HG03457 (cell line): ENCODE measurements around the gene OR1J1.

Experiments used
- ATAC-seq: cut with Tn5 transposase; IDR thresholded peaks from one replicate; pipeline ENCODE4 v1.9.1; 2021; ENCODE audit warnings: moderate number of reproducible peaks; ENCODE audit not compliant: unreplicated experiment

The OR1J1 gene, protein sequence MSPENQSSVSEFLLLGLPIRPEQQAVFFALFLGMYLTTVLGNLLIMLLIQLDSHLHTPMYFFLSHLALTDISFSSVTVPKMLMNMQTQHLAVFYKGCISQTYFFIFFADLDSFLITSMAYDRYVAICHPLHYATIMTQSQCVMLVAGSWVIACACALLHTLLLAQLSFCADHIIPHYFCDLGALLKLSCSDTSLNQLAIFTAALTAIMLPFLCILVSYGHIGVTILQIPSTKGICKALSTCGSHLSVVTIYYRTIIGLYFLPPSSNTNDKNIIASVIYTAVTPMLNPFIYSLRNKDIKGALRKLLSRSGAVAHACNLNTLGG

GRCh38 chr9:122477826-122478225, at the start of gene OR1J1:
OR1J1 (minus strand) TSS chr9:122477926; CDS start chr9:122477926, 0 bp downstream.
- no peak for ATAC-seq

GRCh38 chr9:122527193-122527592, 49.5 kb upstream of the OR1J1 start, which contains the start of gene OR1N1:
OR1N1 (minus strand) TSS chr9:122527293; CDS start chr9:122527293, 0 bp downstream.
- ATAC-seq = no peak

DNA sequence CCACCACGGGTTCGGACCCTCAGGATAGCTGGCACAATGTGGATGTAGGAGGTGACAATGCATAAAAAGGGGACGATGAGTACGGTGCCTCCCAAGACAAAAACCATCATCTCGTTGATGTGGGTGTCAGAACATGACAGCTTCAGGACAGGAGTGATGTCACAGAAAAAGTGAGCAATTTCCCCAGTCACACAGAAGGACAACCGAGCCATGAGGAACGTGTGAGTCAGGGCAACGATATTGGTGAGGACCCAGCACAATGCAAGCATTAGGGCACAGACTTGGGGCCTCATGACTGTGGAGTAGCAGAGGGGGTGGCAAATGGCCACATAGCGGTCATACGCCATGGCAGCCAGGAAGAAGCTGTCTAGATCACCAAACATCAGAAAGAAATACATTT, 48.9 kb upstream of the OR1J1 start:
- ATAC-seq = no peak

GRCh38 chr9:122519376-122519775, 41.6 kb upstream of the OR1J1 start:
- no peak for ATAC-seq

- no peak for ATAC-seq
Observed at GRCh38 chr9:122518841-122519240, 41.1 kb upstream of the OR1J1 start, which contains the start of gene OR1J4. OR1J4 (plus strand) TSS chr9:122519141; CDS start chr9:122519141, 0 bp downstream.

GRCh38 chr9:122518226-122518625, 40.5 kb upstream of the OR1J1 start:
- no peak for ATAC-seq

DNA sequence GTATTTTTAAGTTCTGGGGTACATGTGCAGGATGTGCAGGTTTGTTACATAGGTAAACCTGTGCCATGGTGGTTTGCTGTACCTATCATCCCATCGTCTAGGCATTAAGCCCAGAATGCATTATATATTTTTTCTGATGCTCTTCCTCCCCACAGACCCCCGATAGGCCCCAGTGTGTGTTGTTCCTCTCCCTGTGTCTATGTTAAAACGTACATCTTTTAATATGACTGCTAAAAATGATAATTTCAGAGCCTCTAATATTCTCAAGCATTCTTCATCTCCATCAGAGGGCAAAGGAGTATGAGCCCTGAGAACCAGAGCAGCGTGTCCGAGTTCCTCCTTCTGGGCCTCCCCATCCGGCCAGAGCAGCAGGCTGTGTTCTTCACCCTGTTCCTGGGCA, 32.8 kb upstream of the OR1J1 start, which contains the start of gene OR1J2:
TSS of gene OR1J2 (plus strand) at position 301 of the 400 bp plus-strand sequence. CDS start at position 301, 0 bp downstream.
- no peak for ATAC-seq

GRCh38 chr9:122506964-122507363, 29.2 kb upstream of the OR1J1 start:
- no peak for ATAC-seq

DNA sequence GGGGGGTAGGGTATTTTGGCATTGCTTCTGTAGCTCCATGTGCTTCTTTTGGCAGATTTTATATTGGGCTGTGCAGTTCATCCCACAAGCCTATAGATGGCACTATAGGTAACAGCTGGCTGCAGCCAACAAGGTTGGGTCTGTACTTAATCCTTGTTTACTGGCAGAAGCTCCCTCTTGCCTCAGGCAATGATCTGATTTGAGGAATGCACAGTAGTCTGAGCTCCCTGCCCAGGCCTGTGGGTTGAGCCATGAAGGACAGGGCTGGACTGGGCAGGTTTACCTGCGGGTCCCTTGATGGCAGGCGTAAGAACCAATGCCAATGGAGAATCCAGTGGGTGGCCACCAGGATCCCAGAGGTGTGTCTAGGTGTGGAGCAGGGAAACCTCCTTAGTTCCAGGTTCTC, 21.2 kb upstream of the OR1J1 start:
- no peak for ATAC-seq

DNA sequence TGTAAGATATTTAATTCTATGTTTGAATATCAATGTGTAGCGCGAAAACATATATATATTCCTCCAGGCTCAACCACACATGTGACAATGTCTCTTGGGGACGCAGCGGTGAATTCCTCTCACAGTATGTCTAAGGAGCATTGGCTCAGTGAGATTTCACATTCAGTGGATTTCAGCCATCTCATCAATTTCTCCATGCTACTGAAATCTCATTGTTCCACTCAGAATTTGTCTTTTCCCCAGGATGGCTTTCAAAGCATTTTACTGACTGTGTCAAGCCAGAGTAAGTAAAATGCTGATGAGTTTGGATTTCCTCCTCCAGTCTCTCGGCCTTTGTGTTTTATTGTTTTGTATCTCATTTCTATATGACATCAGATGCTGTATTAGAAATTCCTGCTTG, 1.3 kb upstream of the OR1J1 start:
- ATAC-seq = no peak

DNA sequence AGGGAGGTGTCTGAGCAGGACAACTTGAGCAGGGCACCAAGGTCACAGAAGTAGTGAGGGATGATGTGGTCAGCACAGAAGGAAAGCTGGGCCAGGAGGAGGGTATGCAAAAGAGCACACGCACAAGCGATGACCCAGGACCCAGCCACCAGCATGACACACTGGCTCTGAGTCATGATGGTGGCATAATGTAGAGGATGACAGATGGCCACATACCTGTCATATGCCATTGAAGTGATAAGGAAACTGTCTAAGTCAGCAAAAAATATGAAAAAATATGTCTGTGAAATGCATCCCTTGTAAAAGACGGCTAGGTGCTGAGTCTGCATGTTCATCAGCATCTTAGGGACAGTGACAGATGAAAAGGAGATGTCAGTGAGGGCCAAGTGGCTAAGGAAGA, 380 bp downstream of the OR1J1 start:
- ATAC-seq = no peak

GRCh38 chr9:122475717-122476116, 2.0 kb downstream of the OR1J1 start:
- ATAC-seq = no peak

DNA sequence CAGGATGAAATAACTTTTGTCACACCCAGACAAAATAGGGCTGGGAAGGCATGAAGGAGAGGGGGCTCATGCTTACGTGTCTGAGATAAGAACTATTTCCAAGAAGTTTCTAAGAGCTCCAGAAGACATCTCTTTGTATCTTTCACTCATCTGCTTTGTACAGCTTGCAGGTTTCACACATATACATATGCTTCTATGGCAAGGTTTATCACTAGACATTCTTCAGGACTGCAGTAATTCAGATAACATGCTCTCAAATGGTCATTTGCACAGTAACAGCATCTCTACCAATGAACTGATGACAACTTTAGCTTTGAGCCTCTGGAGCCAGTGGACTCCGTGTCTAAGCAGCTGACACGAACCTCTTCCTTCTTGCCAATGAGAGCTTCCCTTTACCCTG, 3.2 kb downstream of the OR1J1 start:
- no peak for ATAC-seq

- no peak for ATAC-seq
Observed at GRCh38 chr9:122468735-122469134, 9.0 kb downstream of the OR1J1 start.

- no peak for ATAC-seq
Observed at GRCh38 chr9:122466456-122466855, 11.3 kb downstream of the OR1J1 start.

DNA sequence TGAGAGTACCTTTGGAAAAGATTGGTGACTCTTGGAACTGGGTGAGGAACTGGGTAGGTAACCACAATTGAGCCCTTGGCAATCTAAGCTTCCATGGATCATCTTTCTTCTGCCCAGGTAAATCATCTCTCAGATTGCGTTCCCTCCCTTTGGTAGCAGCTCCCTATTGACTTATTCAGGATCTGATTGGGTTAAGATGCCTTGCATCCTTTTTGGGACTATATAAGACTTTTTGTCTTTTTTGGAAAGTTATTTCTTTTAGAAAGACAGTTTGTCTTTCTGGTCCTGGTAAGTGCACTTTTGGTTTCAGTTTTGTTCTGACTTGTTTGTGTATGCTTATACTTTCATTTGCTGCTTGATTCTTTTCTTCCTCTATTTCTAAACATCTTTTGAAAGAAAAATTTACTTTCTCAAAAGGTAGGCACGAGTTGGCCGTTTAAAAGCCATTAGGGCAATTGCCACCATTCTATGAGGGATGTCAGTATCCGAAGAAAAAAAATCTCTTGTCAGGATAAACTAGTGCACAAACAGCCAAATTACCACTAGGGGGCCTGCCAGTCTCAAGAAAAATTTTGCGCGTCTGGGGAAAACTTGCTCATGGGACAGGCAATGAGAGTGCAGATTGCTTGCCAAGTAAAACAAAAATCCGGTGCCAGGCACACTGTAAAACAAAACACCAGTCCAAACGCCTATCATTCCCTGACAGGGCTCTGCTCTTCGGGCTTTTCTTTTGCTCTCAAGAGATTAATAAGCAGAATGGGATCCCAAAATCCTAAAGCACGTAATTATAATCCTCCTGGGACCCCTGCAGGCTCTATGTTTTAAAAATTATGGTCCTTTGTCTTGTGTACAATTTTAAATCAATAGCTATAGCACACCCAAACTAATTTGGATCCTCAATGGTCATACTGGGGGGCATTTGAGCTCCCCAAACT, 12.8 kb downstream of the OR1J1 start:
- no peak for ATAC-seq

DNA sequence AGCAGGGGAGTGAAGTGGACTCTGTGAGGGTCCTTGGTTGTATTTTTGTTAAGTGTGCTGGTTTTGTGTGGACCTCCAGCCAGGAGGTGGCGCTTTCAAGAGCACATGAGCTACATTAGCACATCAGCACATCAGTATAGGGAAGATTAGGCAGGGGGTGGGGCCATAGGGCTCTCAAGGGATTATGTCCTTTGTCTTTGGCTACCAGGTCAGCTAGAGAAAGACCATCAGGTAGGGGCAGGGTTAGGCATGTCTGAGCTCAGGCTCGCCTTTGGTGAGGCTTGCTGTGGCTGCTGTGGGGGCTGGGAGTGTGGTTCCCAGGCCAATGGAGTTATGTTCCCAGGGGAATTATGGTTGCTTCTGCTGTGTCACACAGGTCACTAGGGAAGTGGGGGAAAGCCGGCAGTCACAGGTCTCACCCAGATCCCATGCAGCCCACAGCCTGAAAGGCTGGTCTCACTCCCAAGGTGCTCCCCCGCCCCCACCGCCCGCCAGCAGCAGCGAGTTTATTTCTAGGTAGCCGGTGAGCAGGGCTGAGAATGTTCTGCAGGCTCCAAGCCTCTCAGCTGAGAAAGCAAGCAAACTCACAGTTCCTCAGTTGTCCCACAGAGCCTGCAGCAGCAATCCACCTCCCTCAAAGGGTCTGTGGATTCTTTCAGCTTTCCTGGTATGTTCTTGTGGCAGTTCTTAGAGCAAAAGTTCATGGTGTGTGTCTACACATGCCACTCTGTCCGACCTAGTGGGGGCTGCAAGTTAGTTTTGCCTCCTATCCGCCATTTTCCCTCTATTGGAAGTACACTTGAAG, 13.7 kb downstream of the OR1J1 start:
- no peak for ATAC-seq

DNA sequence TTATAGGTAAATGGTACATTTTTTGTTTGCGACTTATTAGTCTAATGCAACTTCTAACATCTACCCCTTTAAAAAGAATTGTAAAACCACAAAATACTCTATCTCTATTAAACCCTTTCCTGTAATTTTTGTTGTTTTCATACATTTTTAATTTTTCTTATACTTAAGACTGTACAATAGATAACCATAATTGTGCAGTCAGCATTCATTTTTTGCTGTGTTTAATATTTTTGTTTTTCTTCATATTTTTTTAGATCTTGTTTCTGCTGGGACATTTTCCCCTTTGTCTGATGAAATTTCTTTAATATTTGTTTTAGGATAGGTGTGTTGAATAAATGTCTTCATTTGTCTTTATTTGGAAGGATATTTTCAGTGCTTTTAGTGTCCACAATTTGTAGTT, 19.9 kb downstream of the OR1J1 start:
- ATAC-seq = no peak

- no peak for ATAC-seq
Observed at GRCh38 chr9:122456123-122456522, 21.6 kb downstream of the OR1J1 start.

DNA sequence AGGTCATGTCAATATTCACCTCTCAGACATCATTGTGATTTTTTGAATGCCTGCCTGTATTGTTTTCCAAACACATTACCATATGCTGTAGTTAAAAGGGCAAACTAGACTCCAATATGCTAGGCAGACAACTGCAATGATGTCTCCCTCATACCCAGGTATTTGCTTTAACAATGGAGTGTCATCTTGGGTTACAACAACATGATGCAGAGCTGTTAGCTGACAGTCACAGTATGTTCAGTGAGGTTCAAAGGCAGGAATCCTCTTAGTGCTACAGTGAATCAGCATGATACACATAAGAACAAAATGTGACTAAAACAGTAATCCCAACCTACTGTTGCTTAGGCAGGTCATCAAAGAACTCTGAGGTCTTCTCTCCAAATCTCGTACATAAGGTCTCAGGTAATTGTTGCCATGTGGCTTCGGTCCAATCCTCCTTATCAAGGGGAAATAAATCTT, 24.0 kb downstream of the OR1J1 start:
- no peak for ATAC-seq
